Liver (tissue), 9 donors: ENCODE results near the gene ZNRD2. TPM values are rescaled to one million over a fixed set of nuclear protein-coding genes. Genes with fewer than 3 reads are reported as not detected.

Source experiments
- DNase-seq: peaks from one replicate; pipeline ENCODE4 v3.0.0-alpha.2; 2017; ENCODE audit warnings: low spot score
- H3K27ac ChIP-seq, 2 donors: one replicate each; pipeline ENCODE4 v1.7.0; 2013; ENCODE audit warnings: inconsistent platforms in 2 of 2, low read length in 2 of 2, control low read depth in 1 of 2, low read depth in 1 of 2, mild to moderate bottlenecking in 1 of 2
- H3K27me3 ChIP-seq, 4 donors: one replicate each; pipeline versions ENCODE4 v1.6.1 to v1.7.0; 2013; ENCODE audit warnings: low read length in 3 of 4, inconsistent platforms in 1 of 4, mild to moderate bottlenecking in 1 of 4, moderate library complexity in 1 of 4; ENCODE audit not compliant: control insufficient read depth in 4 of 4, insufficient read depth in 4 of 4
- H3K36me3 ChIP-seq, 4 donors: one replicate each; pipeline versions ENCODE4 v1.6.1 to v1.7.0; 2013; ENCODE audit warnings: low read length in 3 of 4, mild to moderate bottlenecking in 3 of 4, low read depth in 1 of 4, moderate library complexity in 1 of 4; ENCODE audit not compliant: control insufficient read depth in 4 of 4, insufficient read depth in 3 of 4
- H3K4me1 ChIP-seq, 4 donors: one replicate each; pipeline versions ENCODE4 v1.6.1 to v1.7.0; 2013; ENCODE audit warnings: low read length in 3 of 4, mild to moderate bottlenecking in 3 of 4, moderate library complexity in 1 of 4; ENCODE audit not compliant: control insufficient read depth in 4 of 4, insufficient read depth in 4 of 4
- H3K4me3 ChIP-seq, 3 donors: one replicate each; pipeline versions ENCODE4 v1.6.1 to v1.7.0; 2013; ENCODE audit warnings: low read length in 3 of 3, control low read depth in 1 of 3, low read depth in 1 of 3, mild to moderate bottlenecking in 1 of 3
- H3K9ac ChIP-seq, 2 donors: one replicate each; pipeline ENCODE4 v1.7.0; 2013; ENCODE audit warnings: low read length in 2 of 2, mild to moderate bottlenecking in 2 of 2, moderate library complexity in 2 of 2, control low read depth in 1 of 2, low read depth in 1 of 2
- H3K9me3 ChIP-seq, 4 donors: one replicate each; pipeline versions ENCODE4 v1.6.1 to v1.7.0; 2013; ENCODE audit warnings: low read length in 3 of 4; ENCODE audit not compliant: control insufficient read depth in 4 of 4
- CTCF ChIP-seq: fragments of 150-350 bp; IDR thresholded peaks from 2 replicates; pipeline ENCODE4 v1.5.1; 2017; ENCODE audit warnings: improper control_type of control experiment, low read depth, low read length; ENCODE audit not compliant: missing input control
- EGR1 ChIP-seq, 2 donors: IDR thresholded peaks; 2 replicates each; pipeline ENCODE4 v1.6.1; 2016 to 2018; ENCODE audit warnings: antibody characterized with exemption in 2 of 2, low read depth in 2 of 2
- FOXA1 ChIP-seq: IDR thresholded peaks from 2 replicates; pipeline ENCODE4 v1.6.1; 2016; ENCODE audit warnings: antibody characterized with exemption
- FOXA2 ChIP-seq: IDR thresholded peaks from 2 replicates; pipeline ENCODE4 v1.6.1; 2016; ENCODE audit warnings: antibody characterized with exemption
- GABPA ChIP-seq, 2 donors: IDR thresholded peaks in 1 of 2; conservative IDR thresholded peaks in 1 of 2; 2 replicates each; pipeline ENCODE4 v1.6.1; 2016; ENCODE audit warnings: antibody characterized with exemption in 2 of 2, mild to moderate bottlenecking in 1 of 2, moderate library complexity in 1 of 2
- HNF4A ChIP-seq, 2 donors: conservative IDR thresholded peaks; 2 replicates each; pipeline ENCODE4 v1.6.1; 2016; ENCODE audit warnings: antibody characterized with exemption in 2 of 2, mild to moderate bottlenecking in 2 of 2
- HNF4G ChIP-seq: IDR thresholded peaks from 2 replicates; pipeline ENCODE4 v1.6.1; 2016; ENCODE audit warnings: antibody characterized with exemption
- JUND ChIP-seq, 2 donors: IDR thresholded peaks; 2 replicates each; pipeline ENCODE4 v1.6.1; 2016; ENCODE audit warnings: antibody characterized with exemption in 2 of 2
- NR2F2 ChIP-seq: IDR thresholded peaks from 2 replicates; pipeline ENCODE4 v1.6.1; 2016; ENCODE audit warnings: antibody characterized with exemption
- RAD21 ChIP-seq, 2 donors: IDR thresholded peaks; 2 replicates each; pipeline ENCODE4 v1.6.1; 2016; ENCODE audit warnings: antibody characterized with exemption in 2 of 2, mild to moderate bottlenecking in 2 of 2
- REST ChIP-seq: IDR thresholded peaks from 2 replicates; pipeline ENCODE4 v1.6.1; 2016; ENCODE audit warnings: antibody characterized with exemption, mild to moderate bottlenecking
- RXRA ChIP-seq, 2 donors: IDR thresholded peaks; 2 replicates each; pipeline ENCODE4 v1.6.1; 2017 to 2018; ENCODE audit warnings: antibody characterized with exemption in 2 of 2, mild to moderate bottlenecking in 1 of 2
- SP1 ChIP-seq: IDR thresholded peaks from 2 replicates; pipeline ENCODE4 v1.6.1; 2018; ENCODE audit warnings: antibody characterized with exemption, mild to moderate bottlenecking
- TAF1 ChIP-seq: conservative IDR thresholded peaks from 2 replicates; pipeline ENCODE4 v1.6.1; 2016; ENCODE audit warnings: antibody characterized with exemption, mild to moderate bottlenecking
- YY1 ChIP-seq: IDR thresholded peaks from 2 replicates; pipeline ENCODE4 v1.6.1; 2016; ENCODE audit warnings: antibody characterized with exemption, mild to moderate bottlenecking
- WGBS: extraction: QIAGEN DNeasy Blood & Tissue Kit; methylation state at CpG from one replicate; pipeline ENCODE4 v1.1.7; 2013; 5-methylcytosine and 5-hydroxymethylcytosine counted together
- polyA plus RNA-seq, 2 donors: library from polyadenylated mRNA; stranded (reverse) in 1 of 2; unstranded in 1 of 2; fragments of 200-250 nt in 1 of 2; fragments of >200 nt in 1 of 2; fragmentation: Nextera tagmentation in 1 of 2; extraction: Ambion mirVana in 1 of 2; gene quantifications; one replicate each; pipeline versions ENCODE4 v1.2.1 to v1.2.3, GENCODE V29; 2013 to 2015
- total RNA-seq, 2 donors: library from RNA; depleted of rRNA; stranded (reverse); fragments of >200 nt; gene quantifications; one replicate each; pipeline ENCODE4 v1.2.3, GENCODE V29; 2014
- TF ChIP-seq, protein P1 (sequence below): IDR thresholded peaks from 2 replicates; pipeline ENCODE4 v1.6.1; 2016; ENCODE audit warnings: antibody characterized with exemption
- TF ChIP-seq, protein P2 (sequence below): IDR thresholded peaks from 2 replicates; pipeline ENCODE4 v1.6.1; 2016; ENCODE audit warnings: antibody characterized with exemption
- TF ChIP-seq, protein P3 (sequence below): IDR thresholded peaks from 2 replicates; pipeline ENCODE4 v1.6.1; 2016; ENCODE audit warnings: antibody characterized with exemption
- donor health status: healthy.
- donor health status: healthy.
- donor health status: healthy.
- donor health status: healthy.
- donor health status: healthy.

ZNRD2 gene
- total and polyA plus RNA-seq, 4 donors: 18.2 to 39.5 (median 28.0) TPM

GRCh38 chr11:65529475-65530156 lies 40.7 kb upstream of the ZNRD2 start:
- no peaks in the 10 kb centered on the region for H3K9me3 ChIP-seq
- no peak overlapping the region for H3K9ac ChIP-seq
- TF ChIP-seq FOXA1 (no peak), NR2F2 (peak; percentile 99), GABPA (IDR thresholded peaks at IDR 0.05 in 1 of 2, conservative IDR thresholded peaks at IDR 0.05 in 1 of 2) (peak in 1 of 2 donors; percentile 40), SP1 (peak; percentile 77), HNF4G (peak; percentile 94), YY1 (no peak), REST (peak; percentile 38), JUND (IDR thresholded peaks at IDR 0.05) (peak in 1 of 2 donors; percentile 55), TAF1 (no peak), RAD21 (IDR thresholded peaks at IDR 0.05) (peak in 1 of 2 donors; percentile 16), FOXA2 (no peak), CTCF (no peak), RXRA (IDR thresholded peaks at IDR 0.05) (peak; percentile 95 to 97), EGR1 (IDR thresholded peaks at IDR 0.05; ENCODE audit: low read depth in 2 of 2) (peak in 1 of 2 donors; percentile 60), HNF4A (conservative IDR thresholded peaks at IDR 0.05) (peak; percentile 97 to 98)
- TF ChIP-seq, protein P1, sequence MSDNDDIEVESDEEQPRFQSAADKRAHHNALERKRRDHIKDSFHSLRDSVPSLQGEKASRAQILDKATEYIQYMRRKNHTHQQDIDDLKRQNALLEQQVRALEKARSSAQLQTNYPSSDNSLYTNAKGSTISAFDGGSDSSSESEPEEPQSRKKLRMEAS: peak; percentile 27
- TF ChIP-seq, protein P2, sequence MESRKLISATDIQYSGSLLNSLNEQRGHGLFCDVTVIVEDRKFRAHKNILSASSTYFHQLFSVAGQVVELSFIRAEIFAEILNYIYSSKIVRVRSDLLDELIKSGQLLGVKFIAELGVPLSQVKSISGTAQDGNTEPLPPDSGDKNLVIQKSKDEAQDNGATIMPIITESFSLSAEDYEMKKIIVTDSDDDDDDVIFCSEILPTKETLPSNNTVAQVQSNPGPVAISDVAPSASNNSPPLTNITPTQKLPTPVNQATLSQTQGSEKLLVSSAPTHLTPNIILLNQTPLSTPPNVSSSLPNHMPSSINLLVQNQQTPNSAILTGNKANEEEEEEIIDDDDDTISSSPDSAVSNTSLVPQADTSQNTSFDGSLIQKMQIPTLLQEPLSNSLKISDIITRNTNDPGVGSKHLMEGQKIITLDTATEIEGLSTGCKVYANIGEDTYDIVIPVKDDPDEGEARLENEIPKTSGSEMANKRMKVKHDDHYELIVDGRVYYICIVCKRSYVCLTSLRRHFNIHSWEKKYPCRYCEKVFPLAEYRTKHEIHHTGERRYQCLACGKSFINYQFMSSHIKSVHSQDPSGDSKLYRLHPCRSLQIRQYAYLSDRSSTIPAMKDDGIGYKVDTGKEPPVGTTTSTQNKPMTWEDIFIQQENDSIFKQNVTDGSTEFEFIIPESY: no peak
- TF ChIP-seq, protein P3, sequence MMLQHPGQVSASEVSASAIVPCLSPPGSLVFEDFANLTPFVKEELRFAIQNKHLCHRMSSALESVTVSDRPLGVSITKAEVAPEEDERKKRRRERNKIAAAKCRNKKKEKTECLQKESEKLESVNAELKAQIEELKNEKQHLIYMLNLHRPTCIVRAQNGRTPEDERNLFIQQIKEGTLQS: no peak
- DNase-seq: peak; percentile 61
- 50% methylated on average over 10 of the region's 10 CpGs for WGBS
- H3K27ac ChIP-seq: no peak overlapping the region
- peaks cover 8 to 32% (median 14%) of the 10 kb centered on the region in 4 donors for H3K36me3 ChIP-seq
- H3K4me1 ChIP-seq: peaks cover 18 to 67% (median 53%) of the 10 kb centered on the region in 4 donors
- no peak overlapping the region for H3K4me3 ChIP-seq
- H3K27me3 ChIP-seq: no peaks in the 10 kb centered on the region
